ENCODE measurements around the gene SUGCT.

DNA sequence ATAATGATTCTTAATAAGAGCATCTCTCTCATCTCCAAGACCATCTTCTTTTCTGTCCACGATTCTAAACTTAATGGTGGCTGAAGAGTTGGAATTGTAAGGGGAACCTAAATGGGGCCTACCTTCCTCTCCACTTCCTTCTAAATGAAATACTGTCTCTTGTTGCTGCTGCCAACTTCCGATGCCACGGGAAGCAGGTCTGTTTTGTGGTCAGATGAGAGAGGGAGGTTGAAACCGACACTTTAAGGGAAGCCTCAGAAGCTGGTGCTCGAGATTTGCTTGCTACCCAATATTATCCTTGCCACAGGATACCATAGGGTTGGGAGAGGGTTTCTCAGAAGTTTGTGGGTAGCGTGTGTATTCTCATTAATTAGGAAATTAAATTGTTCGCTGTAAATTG is 464.1 kb downstream of the SUGCT start:
- TF ChIP-seq, protein P1, sequence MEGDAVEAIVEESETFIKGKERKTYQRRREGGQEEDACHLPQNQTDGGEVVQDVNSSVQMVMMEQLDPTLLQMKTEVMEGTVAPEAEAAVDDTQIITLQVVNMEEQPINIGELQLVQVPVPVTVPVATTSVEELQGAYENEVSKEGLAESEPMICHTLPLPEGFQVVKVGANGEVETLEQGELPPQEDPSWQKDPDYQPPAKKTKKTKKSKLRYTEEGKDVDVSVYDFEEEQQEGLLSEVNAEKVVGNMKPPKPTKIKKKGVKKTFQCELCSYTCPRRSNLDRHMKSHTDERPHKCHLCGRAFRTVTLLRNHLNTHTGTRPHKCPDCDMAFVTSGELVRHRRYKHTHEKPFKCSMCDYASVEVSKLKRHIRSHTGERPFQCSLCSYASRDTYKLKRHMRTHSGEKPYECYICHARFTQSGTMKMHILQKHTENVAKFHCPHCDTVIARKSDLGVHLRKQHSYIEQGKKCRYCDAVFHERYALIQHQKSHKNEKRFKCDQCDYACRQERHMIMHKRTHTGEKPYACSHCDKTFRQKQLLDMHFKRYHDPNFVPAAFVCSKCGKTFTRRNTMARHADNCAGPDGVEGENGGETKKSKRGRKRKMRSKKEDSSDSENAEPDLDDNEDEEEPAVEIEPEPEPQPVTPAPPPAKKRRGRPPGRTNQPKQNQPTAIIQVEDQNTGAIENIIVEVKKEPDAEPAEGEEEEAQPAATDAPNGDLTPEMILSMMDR (conservative IDR thresholded peaks at IDR 0.05; ENCODE audit: low read length): no peak
- TF ChIP-seq EZH2phosphoT487 (IDR thresholded peaks at IDR 0.05; ENCODE audit: borderline replicate concordance, low read depth, low read length): no peak

Data from OCI-LY7 (cell line).